MM.1S (cell line): ENCODE data around the gene PTS.

Source experiments
- EZH2 ChIP-seq: fragments of 300-600 bp; sonication (generic); optimal IDR thresholded peaks from 2 replicates; pipeline ENCODE3; 2017; ENCODE audit warnings: low read depth, mild to moderate bottlenecking, antibody characterized with exemption, low read length, mixed read lengths
- EZH2phosphoT487 ChIP-seq: fragments of 300-600 bp; sonication (generic); IDR thresholded peaks from 2 replicates; pipeline ENCODE4 v1.6.1; 2018; ENCODE audit warnings: antibody characterized with exemption, low read length
- TF ChIP-seq, protein P1 (sequence below): fragments of 300-600 bp; sonication (generic); IDR thresholded peaks from 2 replicates; pipeline ENCODE4 v1.5.1; 2016; ENCODE audit warnings: antibody characterized with exemption, low read length, mixed read lengths

GRCh38 chr11:112270551-112271180 lies 44.4 kb downstream of the PTS start:
- TF ChIP-seq EZH2 (no peak), EZH2phosphoT487 (no peak)
- TF ChIP-seq, protein P1, sequence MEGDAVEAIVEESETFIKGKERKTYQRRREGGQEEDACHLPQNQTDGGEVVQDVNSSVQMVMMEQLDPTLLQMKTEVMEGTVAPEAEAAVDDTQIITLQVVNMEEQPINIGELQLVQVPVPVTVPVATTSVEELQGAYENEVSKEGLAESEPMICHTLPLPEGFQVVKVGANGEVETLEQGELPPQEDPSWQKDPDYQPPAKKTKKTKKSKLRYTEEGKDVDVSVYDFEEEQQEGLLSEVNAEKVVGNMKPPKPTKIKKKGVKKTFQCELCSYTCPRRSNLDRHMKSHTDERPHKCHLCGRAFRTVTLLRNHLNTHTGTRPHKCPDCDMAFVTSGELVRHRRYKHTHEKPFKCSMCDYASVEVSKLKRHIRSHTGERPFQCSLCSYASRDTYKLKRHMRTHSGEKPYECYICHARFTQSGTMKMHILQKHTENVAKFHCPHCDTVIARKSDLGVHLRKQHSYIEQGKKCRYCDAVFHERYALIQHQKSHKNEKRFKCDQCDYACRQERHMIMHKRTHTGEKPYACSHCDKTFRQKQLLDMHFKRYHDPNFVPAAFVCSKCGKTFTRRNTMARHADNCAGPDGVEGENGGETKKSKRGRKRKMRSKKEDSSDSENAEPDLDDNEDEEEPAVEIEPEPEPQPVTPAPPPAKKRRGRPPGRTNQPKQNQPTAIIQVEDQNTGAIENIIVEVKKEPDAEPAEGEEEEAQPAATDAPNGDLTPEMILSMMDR = no peak
